Thoracic aorta (tissue), 2 donors: ENCODE data around the gene FAM156A. TPM values are rescaled to one million over a fixed set of nuclear protein-coding genes. Genes with fewer than 3 reads are reported as not detected.
"Not testable (repeated sequence)": the region's sequence is repeated elsewhere in the genome, so short reads cannot be mapped to it uniquely, and the experiment has no call there.

Experiments used
- ATAC-seq: fragments of 150-250 bp; one replicate; pipeline ENCODE4 v1.8.0; 2017; ENCODE audit warnings: low read depth; ENCODE audit not compliant: insufficient number of reproducible peaks, low FRiP score
- DNase-seq: peaks from one replicate; pipeline ENCODE4 v3.0.0-alpha.2; 2020; ENCODE audit warnings: low spot score
- H3K27ac ChIP-seq, 2 donors: fragments of 200-600 bp; sonication (generic); 1 replicate in 1 of 2; 2 replicates in 1 of 2; pipeline ENCODE4 v1.5.1; 2016; ENCODE audit warnings: mild to moderate bottlenecking in 2 of 2, moderate library complexity in 2 of 2
- H3K27me3 ChIP-seq: fragments of 200-600 bp; sonication (generic); replicated peaks from 2 replicates; pipeline ENCODE4 v1.6.0; 2016; ENCODE audit warnings: mild to moderate bottlenecking; ENCODE audit not compliant: insufficient read depth
- H3K36me3 ChIP-seq: fragments of 200-600 bp; sonication (generic); one replicate; pipeline ENCODE4 v1.5.1; 2016
- H3K4me1 ChIP-seq, 2 donors: fragments of 200-600 bp; sonication (generic); 1 replicate in 1 of 2; 2 replicates in 1 of 2; pipeline versions ENCODE4 v1.5.1 to v1.6.0; 2016; ENCODE audit warnings: low read depth in 2 of 2, mild to moderate bottlenecking in 1 of 2; ENCODE audit not compliant: control insufficient read depth in 1 of 2
- H3K4me3 ChIP-seq: fragments of 200-600 bp; sonication (generic); 2 replicates; pipeline ENCODE4 v1.5.1; 2016; ENCODE audit warnings: mild to moderate bottlenecking
- H3K9me3 ChIP-seq: fragments of 200-600 bp; sonication (generic); 2 replicates; pipeline ENCODE4 v1.5.1; 2016
- total RNA-seq, 2 donors: library from RNA; depleted of rRNA; stranded (reverse); fragments of >200 nt; gene quantifications; one replicate each; pipeline versions ENCODE4 v1.1.0 to v1.2.3, GENCODE V29; 2016
- TF ChIP-seq, protein P1 (sequence below): fragments of 200-600 bp; sonication (generic); IDR thresholded peaks from one replicate; pipeline ENCODE4 v1.5.1; 2019; ENCODE audit warnings: antibody characterized with exemption

Gene FAM156A
- total RNA-seq, 2 donors from 2014 or later, result 44.3 to 55.7 TPM

DNA sequence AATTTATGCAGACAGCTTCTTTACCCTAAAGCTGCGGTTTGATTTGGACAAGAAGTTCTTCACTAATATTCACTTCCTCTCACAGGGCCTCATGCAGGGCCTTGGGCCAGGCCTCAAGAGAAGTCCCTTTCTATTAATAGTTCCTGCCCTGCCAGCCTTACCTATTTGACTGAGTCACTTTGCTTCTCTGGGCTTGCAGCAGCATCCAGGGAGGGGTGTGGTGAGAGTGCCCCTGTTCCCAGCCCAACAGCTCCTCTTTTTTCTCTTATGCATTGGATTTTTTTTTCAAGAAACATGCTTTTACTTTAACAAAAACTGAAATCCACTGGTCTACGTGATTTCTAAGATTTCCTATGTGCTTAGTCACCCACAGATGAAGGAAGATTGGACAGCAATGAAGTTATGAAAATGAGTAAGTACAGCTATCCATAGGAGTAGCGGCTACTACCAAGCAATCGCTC, 34.5 kb downstream of the FAM156A start:
- Histone ChIP-seq H3K4me1 (peaks cover 0 to 15% of the 10 kb centered on the region in 2 donors), H3K27ac (peak overlapping the region in 1 of 2 donors; percentile 66), H3K36me3 (no peaks in the 10 kb centered on the region), H3K9me3 (no peaks in the 10 kb centered on the region), H3K27me3 (no peaks in the 10 kb centered on the region), H3K4me3 (peak overlapping the region; percentile 33)
- DNase-seq (no peak), ATAC-seq (no peak)
- TF ChIP-seq, protein P1, sequence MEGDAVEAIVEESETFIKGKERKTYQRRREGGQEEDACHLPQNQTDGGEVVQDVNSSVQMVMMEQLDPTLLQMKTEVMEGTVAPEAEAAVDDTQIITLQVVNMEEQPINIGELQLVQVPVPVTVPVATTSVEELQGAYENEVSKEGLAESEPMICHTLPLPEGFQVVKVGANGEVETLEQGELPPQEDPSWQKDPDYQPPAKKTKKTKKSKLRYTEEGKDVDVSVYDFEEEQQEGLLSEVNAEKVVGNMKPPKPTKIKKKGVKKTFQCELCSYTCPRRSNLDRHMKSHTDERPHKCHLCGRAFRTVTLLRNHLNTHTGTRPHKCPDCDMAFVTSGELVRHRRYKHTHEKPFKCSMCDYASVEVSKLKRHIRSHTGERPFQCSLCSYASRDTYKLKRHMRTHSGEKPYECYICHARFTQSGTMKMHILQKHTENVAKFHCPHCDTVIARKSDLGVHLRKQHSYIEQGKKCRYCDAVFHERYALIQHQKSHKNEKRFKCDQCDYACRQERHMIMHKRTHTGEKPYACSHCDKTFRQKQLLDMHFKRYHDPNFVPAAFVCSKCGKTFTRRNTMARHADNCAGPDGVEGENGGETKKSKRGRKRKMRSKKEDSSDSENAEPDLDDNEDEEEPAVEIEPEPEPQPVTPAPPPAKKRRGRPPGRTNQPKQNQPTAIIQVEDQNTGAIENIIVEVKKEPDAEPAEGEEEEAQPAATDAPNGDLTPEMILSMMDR, result no peak

DNA sequence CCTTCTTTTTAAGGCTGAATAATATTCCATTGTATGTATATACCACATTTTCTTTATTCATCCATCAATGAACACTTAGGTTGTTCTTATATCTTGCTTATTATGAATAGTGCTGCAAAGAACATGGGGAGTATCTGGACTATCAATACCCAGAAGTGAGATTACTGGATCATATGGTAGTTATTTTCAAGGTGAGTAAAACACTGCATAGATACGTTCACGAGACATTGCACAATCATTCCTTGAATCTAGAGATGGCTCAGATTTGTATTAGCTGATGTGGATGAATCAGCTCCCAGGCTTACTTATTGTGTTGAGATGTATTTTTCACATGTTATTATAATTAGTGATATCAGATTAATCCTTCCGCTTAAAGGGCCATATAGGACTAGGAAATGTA, 43.6 kb downstream of the FAM156A start:
- H3K9me3 ChIP-seq, DNase-seq, H3K4me3 ChIP-seq, H3K27ac ChIP-seq, ATAC-seq, H3K4me1 ChIP-seq, H3K36me3 ChIP-seq, H3K27me3 ChIP-seq: not testable (repeated sequence)

DNA sequence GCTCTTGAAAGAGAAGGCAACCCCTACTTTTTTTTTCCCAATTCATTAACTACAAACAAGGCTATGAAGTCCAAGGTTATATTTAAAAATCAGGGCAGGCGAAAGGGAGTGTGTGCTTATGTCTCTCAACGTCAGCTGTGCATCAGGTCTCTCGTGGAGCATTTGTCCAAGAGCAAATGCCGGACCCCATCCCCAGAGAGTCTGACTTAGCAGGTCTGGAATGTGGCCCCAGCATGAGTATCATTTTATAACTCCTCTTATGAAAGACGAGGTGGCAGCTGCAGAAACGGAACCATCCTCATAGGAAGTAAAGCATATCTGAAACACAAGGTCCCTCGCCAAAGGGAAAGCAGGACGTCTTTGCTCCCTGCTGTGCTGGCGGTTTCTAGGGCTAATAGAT, 44.6 kb downstream of the FAM156A start:
- not testable (repeated sequence) for H3K27ac ChIP-seq, H3K4me3 ChIP-seq, H3K27me3 ChIP-seq, H3K4me1 ChIP-seq, ATAC-seq, H3K36me3 ChIP-seq, H3K9me3 ChIP-seq, DNase-seq

DNA sequence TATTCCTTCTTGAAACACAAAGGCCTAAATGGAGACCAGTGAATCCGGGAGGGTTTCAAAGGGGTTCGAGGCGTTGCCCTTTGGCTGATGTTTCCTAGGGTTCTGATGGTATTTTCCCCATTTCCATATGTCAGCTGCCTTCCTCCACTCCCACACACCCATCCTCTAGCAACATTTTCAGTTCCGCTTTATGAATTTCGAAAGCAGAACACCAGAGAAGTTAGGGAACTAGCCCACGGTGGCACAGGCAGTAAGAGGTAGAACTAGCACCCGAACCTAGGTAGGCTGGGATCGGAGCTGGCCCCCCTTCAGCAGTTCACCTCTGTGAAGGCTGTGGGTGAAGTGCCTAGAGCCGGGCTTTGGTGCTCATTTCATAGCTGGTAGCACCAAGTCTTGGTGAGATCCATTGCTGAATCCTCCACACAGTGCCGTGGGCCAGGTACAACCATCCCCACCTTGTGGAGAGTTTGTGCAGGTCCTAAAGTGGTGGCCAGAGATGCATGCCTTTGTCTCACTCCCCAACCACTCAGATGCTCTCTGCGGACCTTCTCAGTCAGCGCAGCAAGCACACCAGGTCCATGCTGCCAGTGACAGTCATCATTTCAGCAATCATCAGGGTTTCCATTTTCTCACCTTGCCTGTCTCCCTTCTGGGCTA, 48.9 kb downstream of the FAM156A start:
- not testable (repeated sequence) for H3K4me1 ChIP-seq, ATAC-seq, H3K36me3 ChIP-seq, H3K27ac ChIP-seq, DNase-seq, H3K27me3 ChIP-seq, H3K9me3 ChIP-seq, H3K4me3 ChIP-seq

- H3K27me3 ChIP-seq, H3K36me3 ChIP-seq, H3K27ac ChIP-seq, ATAC-seq, H3K9me3 ChIP-seq, DNase-seq, H3K4me1 ChIP-seq, H3K4me3 ChIP-seq: not testable (repeated sequence)
These were observed 50.4 kb downstream of the FAM156A start for GRCh38 chrX:52907900-52908299.

- H3K27me3 ChIP-seq, H3K27ac ChIP-seq, H3K36me3 ChIP-seq, H3K9me3 ChIP-seq, H3K4me3 ChIP-seq, DNase-seq, H3K4me1 ChIP-seq, ATAC-seq: not testable (repeated sequence)
These were observed 51.2 kb downstream of the FAM156A start for GRCh38 chrX:52907137-52907536.

- H3K9me3 ChIP-seq, H3K27ac ChIP-seq, DNase-seq, H3K4me3 ChIP-seq, H3K27me3 ChIP-seq, ATAC-seq, H3K4me1 ChIP-seq, H3K36me3 ChIP-seq: not testable (repeated sequence)
These were observed 52.2 kb downstream of the FAM156A start for GRCh38 chrX:52906072-52906471.

DNA sequence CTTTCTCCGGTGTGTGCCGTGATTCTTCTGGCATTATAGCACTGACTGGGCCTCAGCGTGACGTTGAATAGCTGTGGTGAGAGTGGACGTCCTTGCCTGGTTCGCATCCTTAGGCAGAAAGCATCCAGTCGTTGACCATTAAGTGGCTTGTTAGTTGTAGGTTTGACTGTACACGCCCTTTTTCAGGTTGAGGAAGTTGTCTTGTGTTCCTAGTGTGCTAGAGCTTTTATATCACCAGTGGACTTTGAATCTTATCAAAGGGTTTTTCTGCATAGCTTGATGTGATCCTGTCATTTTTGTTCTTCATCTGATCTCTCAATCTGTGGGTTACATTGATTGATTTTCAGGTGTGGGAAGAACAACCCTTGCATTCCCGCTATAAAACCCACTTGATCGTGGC, 52.8 kb downstream of the FAM156A start:
- H3K27me3 ChIP-seq, ATAC-seq, H3K4me3 ChIP-seq: not testable (repeated sequence)

More for the DNA sequence above, 52.8 kb downstream of the FAM156A start:
- H3K4me1 ChIP-seq, H3K36me3 ChIP-seq, H3K9me3 ChIP-seq, H3K27ac ChIP-seq, DNase-seq: not testable (repeated sequence)

Other genes starting within 250 kb of the FAM156A start
- gene SSX2B, start 207.3 kb downstream of the FAM156A start, total RNA-seq, result not detected
- not detected for gene SPANXN5, start 161.1 kb downstream of the FAM156A start, total RNA-seq
- gene XAGE5, start 147.2 kb downstream of the FAM156A start, total RNA-seq, result not detected
- gene XAGE3, start 90.4 kb downstream of the FAM156A start, total RNA-seq, result not detected
- gene FAM156B, start 61.2 kb downstream of the FAM156A start, total RNA-seq, result 10 to 100 TPM; 18.0 to 37.6 TPM
- gene GPR173, start 90.3 kb upstream of the FAM156A start, total RNA-seq, result 1 to 10 TPM; 2.3 to 2.7 TPM
- 100 to 1,000 TPM in 1 of 2 donors, 10 to 100 TPM in 1; 83.0 to 117 TPM for gene TSPYL2, start 123.8 kb upstream of the FAM156A start, total RNA-seq
- gene KANTR, start 135.6 kb upstream of the FAM156A start, total RNA-seq, result 10 to 100 TPM; 25.9 to 28.6 TPM